Subcutaneous abdominal adipose tissue (tissue), 5 donors: Measurements from ENCODE around the gene KCNE1.
A peak's percentile ranks its signal among the peaks of the same experiment; 100 is the strongest.
"Not testable (repeated sequence)": the region's sequence is repeated elsewhere in the genome, so short reads cannot be mapped to it uniquely, and the experiment has no call there.

Experiments used
- H3K27ac ChIP-seq: one replicate; pipeline ENCODE4 v1.7.0; 2013; ENCODE audit warnings: low read depth, mild to moderate bottlenecking, inconsistent platforms, low read length, moderate library complexity
- H3K27me3 ChIP-seq, 5 donors: one replicate each; pipeline ENCODE4 v1.7.0; 2013; ENCODE audit warnings: low read length in 5 of 5, inconsistent platforms in 1 of 5; ENCODE audit not compliant: control insufficient read depth in 5 of 5, insufficient read depth in 4 of 5
- H3K36me3 ChIP-seq, 5 donors: one replicate each; pipeline ENCODE4 v1.7.0; 2013; ENCODE audit warnings: low read length in 5 of 5; ENCODE audit not compliant: control insufficient read depth in 5 of 5, insufficient read depth in 5 of 5
- H3K4me1 ChIP-seq, 5 donors: one replicate each; pipeline ENCODE4 v1.7.0; 2013; ENCODE audit warnings: low read length in 5 of 5, mild to moderate bottlenecking in 3 of 5, moderate library complexity in 1 of 5; ENCODE audit not compliant: control insufficient read depth in 5 of 5, insufficient read depth in 5 of 5
- H3K4me3 ChIP-seq, 5 donors: one replicate each; pipeline ENCODE4 v1.7.0; 2013; ENCODE audit warnings: low read length in 5 of 5, low read depth in 1 of 5
- H3K9ac ChIP-seq, 5 donors: one replicate each; pipeline ENCODE4 v1.7.0; 2013; ENCODE audit warnings: low read length in 5 of 5, mild to moderate bottlenecking in 4 of 5, moderate library complexity in 3 of 5
- H3K9me3 ChIP-seq, 5 donors: one replicate each; pipeline ENCODE4 v1.7.0; 2013; ENCODE audit warnings: low read length in 5 of 5; ENCODE audit not compliant: control insufficient read depth in 5 of 5
- donor health status: healthy.
- donor health status: healthy.
- donor health status: healthy.
- donor health status: healthy.
- donor health status: healthy.

The KCNE1 gene

GRCh38 chr21:34511787-34512455 is at the start of gene KCNE1:
TSS of gene KCNE1 (minus strand) at chr21:34512210. CDS start at chr21:34449634, 62,576 bp downstream.
- peak within 1 kb of the TSS in 3 of 5 donors; percentile 10 to 50 (median 32) for H3K9ac ChIP-seq
- no peaks in the 10 kb centered on the region for H3K9me3 ChIP-seq
- H3K36me3 ChIP-seq, result peaks cover 0 to 12% (median 5%) of the 10 kb centered on the region in 5 donors
- H3K27me3 ChIP-seq, result no peaks in the 10 kb centered on the region
- peak within 1 kb of the TSS; percentile 37 for H3K27ac ChIP-seq
- H3K4me3 ChIP-seq, result peak within 1 kb of the TSS in 3 of 5 donors; percentile 1 to 33 (median 16)
- H3K4me1 ChIP-seq, result peaks cover 0 to 26% (median 16%) of the 10 kb centered on the region in 5 donors

GRCh38 chr21:34561806-34562205 is 49.8 kb upstream of the KCNE1 start:
- no peaks in the 10 kb centered on the region for H3K9me3 ChIP-seq
- H3K9ac ChIP-seq, result no peak overlapping the region
- H3K36me3 ChIP-seq, result peaks cover 0 to 13% (median 2%) of the 10 kb centered on the region in 5 donors
- no peak overlapping the region for H3K27ac ChIP-seq
- no peaks in the 10 kb centered on the region for H3K27me3 ChIP-seq
- peaks cover 0 to 13% (median 4%) of the 10 kb centered on the region in 5 donors for H3K4me1 ChIP-seq
- no peak overlapping the region for H3K4me3 ChIP-seq

DNA sequence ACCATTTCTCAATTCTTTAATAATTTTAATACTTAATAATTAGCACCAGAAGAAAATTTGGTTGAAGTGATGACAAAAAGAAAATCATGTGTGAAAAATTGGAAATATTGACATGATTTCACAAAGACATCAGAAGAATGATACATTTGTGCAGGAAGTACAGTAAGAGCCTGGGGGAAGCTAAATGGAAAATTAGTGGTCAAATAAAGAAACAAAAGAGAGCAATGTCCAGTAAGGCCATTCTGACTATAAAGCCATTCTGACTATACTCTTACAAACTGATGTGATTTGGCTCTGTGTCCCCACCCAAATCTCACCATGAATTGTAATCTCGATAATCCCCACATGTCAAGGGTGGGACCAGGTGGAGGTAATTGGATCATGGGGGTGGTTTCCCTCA is 48.6 kb upstream of the KCNE1 start:
- Histone ChIP-seq H3K36me3 (peaks cover 0 to 5% (median 0%) of the 10 kb centered on the region in 5 donors), H3K27ac (no peak overlapping the region), H3K4me1 (peaks cover 0 to 13% (median 4%) of the 10 kb centered on the region in 5 donors), H3K4me3 (no peak overlapping the region), H3K27me3 (no peaks in the 10 kb centered on the region), H3K9ac (no peak overlapping the region), H3K9me3 (no peaks in the 10 kb centered on the region)

DNA sequence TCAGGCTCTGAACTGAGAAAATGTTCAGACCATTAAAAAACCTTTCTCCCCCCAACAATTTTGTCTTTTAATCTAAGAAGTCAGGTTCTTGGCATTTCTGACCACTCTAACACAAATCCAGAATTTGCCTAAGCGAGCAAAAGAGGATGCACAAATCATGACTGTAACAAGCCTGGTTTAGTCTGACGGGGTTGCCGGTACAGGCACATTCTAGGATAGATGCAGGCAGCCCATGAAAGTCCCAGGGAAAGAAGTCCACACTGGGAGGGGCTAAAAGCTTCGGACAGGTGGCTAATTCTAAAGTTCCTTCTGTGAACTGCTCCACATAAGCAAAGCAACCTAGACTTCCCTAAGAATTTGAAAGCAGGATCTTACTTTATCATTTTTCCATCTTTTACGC is 48.0 kb upstream of the KCNE1 start:
- H3K4me3 ChIP-seq, result no peak overlapping the region
- H3K9ac ChIP-seq, result no peak overlapping the region
- H3K36me3 ChIP-seq, result no peaks in the 10 kb centered on the region
- no peaks in the 10 kb centered on the region for H3K27me3 ChIP-seq
- H3K9me3 ChIP-seq, result no peaks in the 10 kb centered on the region
- H3K4me1 ChIP-seq, result peaks cover 0 to 13% (median 4%) of the 10 kb centered on the region in 5 donors
- no peak overlapping the region for H3K27ac ChIP-seq

GRCh38 chr21:34559089-34559631 is 47.1 kb upstream of the KCNE1 start:
- Histone ChIP-seq H3K4me3 (no peak overlapping the region), H3K27ac (no peak overlapping the region), H3K36me3 (no peaks in the 10 kb centered on the region), H3K9ac (no peak overlapping the region), H3K9me3 (no peaks in the 10 kb centered on the region), H3K27me3 (no peaks in the 10 kb centered on the region), H3K4me1 (peaks cover 0 to 13% (median 4%) of the 10 kb centered on the region in 5 donors)

DNA sequence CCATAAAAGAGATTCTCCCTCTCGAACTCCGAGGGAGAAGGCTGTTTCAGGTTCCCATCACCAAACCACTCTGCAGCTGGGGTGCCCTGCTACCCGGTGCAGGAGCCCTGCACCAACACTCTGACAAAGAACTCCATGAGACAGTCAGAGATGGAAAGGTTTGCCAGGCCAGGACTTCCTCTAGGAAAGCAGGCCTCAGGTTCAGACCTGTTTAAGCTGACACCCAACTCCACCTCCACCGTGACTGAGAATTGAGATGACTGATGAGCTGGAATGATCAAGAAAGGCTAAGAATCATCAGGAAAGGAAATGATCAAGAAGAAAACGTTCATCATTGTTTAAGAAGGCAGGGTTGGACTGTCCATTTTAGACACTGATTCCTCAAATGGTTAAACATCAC is 46.2 kb upstream of the KCNE1 start:
- Histone ChIP-seq H3K4me1 (peaks cover 0 to 15% (median 5%) of the 10 kb centered on the region in 5 donors), H3K9ac (no peak overlapping the region), H3K9me3 (no peaks in the 10 kb centered on the region), H3K27ac (no peak overlapping the region), H3K4me3 (no peak overlapping the region), H3K36me3 (no peaks in the 10 kb centered on the region), H3K27me3 (no peaks in the 10 kb centered on the region)

DNA sequence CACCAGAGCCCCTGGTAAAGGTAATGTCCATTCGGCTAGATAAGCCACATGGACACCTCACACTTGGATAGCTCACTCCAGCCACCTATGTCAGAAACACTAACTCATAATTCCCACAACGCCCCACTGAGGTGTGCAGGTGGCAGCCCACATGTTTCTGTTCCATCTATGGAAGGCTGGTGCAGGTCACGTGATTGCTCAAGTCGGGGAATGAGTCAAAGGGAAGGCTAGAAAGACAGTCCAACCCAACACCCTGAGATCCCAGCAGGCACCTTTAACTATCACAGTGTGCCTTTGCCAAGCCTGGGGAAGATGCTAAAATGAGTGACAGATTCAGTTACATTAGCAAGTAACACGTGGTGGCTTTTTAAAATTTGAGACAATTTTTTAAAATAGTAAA is 45.3 kb upstream of the KCNE1 start:
- H3K36me3 ChIP-seq, result no peaks in the 10 kb centered on the region
- H3K4me1 ChIP-seq, result peaks cover 0 to 24% (median 14%) of the 10 kb centered on the region in 5 donors
- H3K27ac ChIP-seq, result no peak overlapping the region
- H3K9me3 ChIP-seq, result no peaks in the 10 kb centered on the region
- H3K4me3 ChIP-seq, result no peak overlapping the region
- H3K9ac ChIP-seq, result no peak overlapping the region
- H3K27me3 ChIP-seq, result no peaks in the 10 kb centered on the region

DNA sequence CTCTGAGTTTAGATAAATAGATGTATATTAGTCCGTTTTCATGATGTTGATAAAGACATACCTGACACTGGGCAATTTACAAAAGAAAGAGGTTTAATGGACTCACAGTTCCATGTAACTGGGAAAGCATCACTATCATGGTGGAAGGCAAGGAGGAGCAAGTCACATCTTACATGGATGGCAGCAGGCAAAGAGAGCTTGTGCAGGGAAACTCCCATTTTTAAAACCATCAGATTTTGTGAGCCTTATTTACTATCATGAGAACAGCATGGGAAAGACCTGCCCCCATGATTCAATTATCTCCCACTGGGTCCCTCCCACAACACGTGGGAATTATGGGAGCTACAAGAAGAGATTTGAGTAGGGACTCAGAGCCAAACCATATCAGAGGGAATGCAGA is 42.7 kb upstream of the KCNE1 start:
- not testable (repeated sequence) for H3K9me3 ChIP-seq, H3K4me3 ChIP-seq, H3K36me3 ChIP-seq, H3K27ac ChIP-seq, H3K9ac ChIP-seq, H3K27me3 ChIP-seq
- peaks cover 0 to 15% (median 12%) of the 10 kb centered on the region in 5 donors for H3K4me1 ChIP-seq

- Histone ChIP-seq H3K9ac (no peak overlapping the region), H3K36me3 (no peaks in the 10 kb centered on the region), H3K27me3 (no peaks in the 10 kb centered on the region), H3K4me1 (peaks cover 0 to 15% (median 12%) of the 10 kb centered on the region in 5 donors), H3K27ac (no peak overlapping the region), H3K9me3 (no peaks in the 10 kb centered on the region), H3K4me3 (no peak overlapping the region)
Observed at GRCh38 chr21:34554227-34554626, 42.2 kb upstream of the KCNE1 start.

GRCh38 chr21:34553151-34553952 is 41.3 kb upstream of the KCNE1 start:
- Histone ChIP-seq H3K27me3 (no peaks in the 10 kb centered on the region), H3K4me1 (peaks cover 0 to 15% (median 12%) of the 10 kb centered on the region in 5 donors), H3K4me3 (peak overlapping the region in 1 of 5 donors; percentile 1), H3K36me3 (no peaks in the 10 kb centered on the region), H3K9me3 (no peaks in the 10 kb centered on the region), H3K9ac (no peak overlapping the region), H3K27ac (no peak overlapping the region)
